Measurements from ENCODE around the gene ERN1. TPM values are rescaled to one million over a fixed set of nuclear protein-coding genes. Genes with fewer than 3 reads are reported as not detected.

Gene ERN1
- total and polyA plus RNA-seq, 2 of the 13 experiments (the other 11 are each of a cell fraction or from before 2014, with no cell fraction given) = 6.0 to 12.7 TPM

DNA sequence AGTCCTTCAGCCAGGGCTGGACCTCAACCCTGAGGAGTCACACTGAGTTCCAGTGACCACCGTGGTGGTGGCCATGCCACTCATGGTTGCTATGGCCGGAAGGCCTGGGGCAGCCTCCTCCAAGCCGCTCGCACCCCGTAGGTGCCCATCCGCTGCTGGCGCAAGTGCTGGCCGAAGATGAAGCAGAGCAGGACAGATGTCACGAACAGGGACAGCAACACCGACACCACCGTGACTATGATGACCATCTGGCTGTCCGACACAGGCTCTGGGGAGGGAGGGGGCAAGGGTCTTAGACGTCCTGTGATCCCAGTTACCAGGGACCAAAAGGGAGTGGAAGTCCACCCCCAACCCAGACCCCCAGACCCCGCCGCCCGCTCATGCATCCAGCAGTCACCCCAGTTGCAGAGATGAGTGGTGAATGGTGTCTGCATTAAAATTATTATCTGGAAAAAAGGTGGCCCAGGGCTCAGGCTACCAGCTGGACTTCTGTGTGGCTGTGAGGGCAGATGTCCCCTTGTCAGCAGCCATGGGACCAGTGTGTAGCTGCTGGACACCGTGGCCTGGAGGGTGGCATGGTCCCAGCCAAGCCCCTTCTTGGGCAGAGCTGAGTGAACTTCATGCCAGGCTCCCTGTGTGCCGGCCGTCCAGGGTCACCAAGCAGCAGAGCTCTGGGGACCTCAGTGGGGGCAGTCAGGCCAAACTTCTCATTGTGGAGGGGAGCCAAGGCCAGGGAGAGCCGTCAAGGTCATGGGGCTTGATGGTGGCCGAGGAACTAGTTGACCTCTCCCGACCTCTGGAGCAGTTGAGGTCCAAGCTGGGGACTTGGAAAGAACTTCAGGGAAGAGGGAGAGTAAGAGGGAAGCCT is 127.1 kb downstream of the ERN1 start:
- Histone ChIP-seq H3K9me3 (ENCODE audit: low read length) (no peaks in the 10 kb centered on the region), H3K36me3 (replicated peaks in 1 of 2; ENCODE audit: control insufficient read depth in 1 of 2, insufficient read depth in 2 of 2, low read length in 2 of 2) (no peaks in the 10 kb centered on the region), H3K27ac (ENCODE audit: extremely low read length, insufficient read depth, low read length) (no peak overlapping the region), H4K20me1 (ENCODE audit: insufficient read depth, low read length) (no peaks in the 10 kb centered on the region), H3K79me2 (ENCODE audit: insufficient read depth, low read length) (no peaks in the 10 kb centered on the region), H3K9ac (ENCODE audit: insufficient read depth, low read depth, low read length) (no peak overlapping the region), H3K4me2 (ENCODE audit: low read depth, low read length) (no peak overlapping the region), H3K4me3 (replicated peaks in 1 of 3; ENCODE audit: insufficient read depth in 1 of 3, low read depth in 2 of 3, low read length in 3 of 3) (no peak overlapping the region), H3K4me1 (ENCODE audit: insufficient read depth, low read length) (peaks cover 71% of the 10 kb centered on the region), H3K27me3 (ENCODE audit: control insufficient read depth in 1 of 2, insufficient read depth in 2 of 2, low read length in 2 of 2) (peaks cover 0 to 4% of the 10 kb centered on the region in 2 experiments; a peak in 2 of 5 replicates), H2AFZ (ENCODE audit: low read length) (no peak overlapping the region)
- POLR2A ChIA-PET = no interaction called here
- CTCF ChIA-PET (ENCODE audit: low intra/inter-chr PET ratio, low total read pairs) = no interaction called here
- BruUV-seq (replicated peaks) = no TSS peak
- 78% methylated on average over 19 of the region's 22 CpGs for WGBS (ENCODE audit: low lambda C conversion rate)
- DNase-seq (ENCODE audit: low spot score) (no peak), FAIRE-seq (no peak), ATAC-seq (no peak)
- in situ Hi-C loops (cut with HindIII; ENCODE audit: extremely low pct_ligation_motif_present, low pct_unique_long_range_greater_than_20kb) (no loop called here), intact Hi-C loops (cut with micrococcal nuclease; ENCODE audit: unreplicated experiment) (no loop called here)
- TF ChIP-seq KIAA2018 (CRISPR knock-in tag; IDR thresholded peaks at IDR 0.05; ENCODE audit: borderline replicate concordance) (no peak), ETV6 (CRISPR knock-in tag; conservative IDR thresholded peaks at IDR 0.05) (no peak), NFKB2 (CRISPR knock-in tag; IDR thresholded peaks at IDR 0.05; ENCODE audit: borderline replicate concordance) (no peak), RFXANK (CRISPR knock-in tag; IDR thresholded peaks at IDR 0.05) (no peak), ELF3 (CRISPR knock-in tag; IDR thresholded peaks at IDR 0.05) (no peak), HHEX (CRISPR knock-in tag; IDR thresholded peaks at IDR 0.05) (no peak), TAF1 (CRISPR knock-in tag; IDR thresholded peaks at IDR 0.05) (no peak), ZNF160 (CRISPR knock-in tag; IDR thresholded peaks at IDR 0.05) (no peak), ZNF609 (CRISPR knock-in tag; IDR thresholded peaks at IDR 0.05; ENCODE audit: borderline replicate concordance) (no peak), CERS6 (CRISPR knock-in tag; IDR thresholded peaks at IDR 0.05) (no peak)

All from HepG2 (cell line).